Camera-type eye (tissue), 1 donor: ENCODE results near the gene HSPE1. TPM values are rescaled to one million over a fixed set of nuclear protein-coding genes. Genes with fewer than 3 reads are reported as not detected.

ENCODE experiments used
- total RNA-seq: library from RNA; depleted of rRNA; stranded (reverse); fragments of >200 nt; gene quantifications from one replicate; pipeline ENCODE4 v1.2.3, GENCODE V29; 2014

The HSPE1 gene
- 92.6 TPM for total RNA-seq

GRCh38 chr2:197499594-197500502, at the start of gene HSPE1, which contains the start of gene HSPD1:
HSPE1 (plus strand) TSS chr2:197500379; CDS start chr2:197500437, 58 bp downstream.
HSPD1 (minus strand) TSS chr2:197499840; CDS start chr2:197498848, 992 bp downstream.

GRCh38 chr2:197453123-197453913, 46.9 kb upstream of the HSPE1 start, which contains the start of gene COQ10B:
COQ10B (plus strand) TSS chr2:197453552; CDS start chr2:197453561, 9 bp downstream.

GRCh38 chr2:197515739-197516392, 15.7 kb downstream of the HSPE1 start, which contains the start of gene MOB4:
MOB4 (plus strand) TSS chr2:197516066; CDS start chr2:197516087, 21 bp downstream.

Other genes starting within 250 kb of the HSPE1 start
- gene ANKRD44, start 189.6 kb upstream of the HSPE1 start, total RNA-seq: 42.0 TPM
- gene SF3B1, start 65.4 kb upstream of the HSPE1 start, total RNA-seq: 497 TPM
- 24.7 TPM for gene COQ10B, start 46.8 kb upstream of the HSPE1 start, total RNA-seq
- gene HSPD1, start 539 bp upstream of the HSPE1 start, total RNA-seq: 223 TPM
- 49.0 TPM for gene MOB4, start 15.7 kb downstream of the HSPE1 start, total RNA-seq
- 30.3 TPM for gene RFTN2, start 175.2 kb downstream of the HSPE1 start, total RNA-seq
- 7.2 TPM for gene MARS2, start 205.0 kb downstream of the HSPE1 start, total RNA-seq